ENCODE results near the gene C1orf21.

The C1orf21 gene

DNA sequence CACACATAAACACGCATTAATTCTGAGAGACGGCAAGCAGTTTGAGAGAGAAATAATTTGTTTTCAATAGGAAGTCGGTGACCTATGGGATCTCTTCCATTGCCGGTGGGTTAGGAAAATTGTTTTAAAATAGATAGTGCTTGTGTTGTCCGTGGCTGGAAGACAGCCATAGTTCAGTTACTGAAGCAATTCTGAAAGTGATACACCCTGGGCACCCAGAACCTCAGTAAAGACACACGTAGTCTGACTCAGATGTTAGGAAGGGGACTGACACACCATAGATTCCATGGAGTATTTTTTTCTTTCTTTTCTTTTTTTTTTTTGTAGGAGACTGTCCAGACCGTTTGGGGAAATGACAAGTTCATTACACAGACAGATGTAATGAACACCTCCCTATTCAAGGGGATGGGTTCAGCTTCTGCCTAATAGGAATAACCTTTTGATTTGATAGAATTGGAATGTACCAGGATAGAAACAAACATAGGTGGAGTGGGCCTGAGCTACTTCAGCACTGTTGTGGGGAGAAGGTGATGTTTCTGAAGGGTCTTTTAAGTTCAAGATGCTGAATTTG, 1.6 kb downstream of the C1orf21 start:
- Histone ChIP-seq H3K23ac (ENCODE audit: low read length in 2 of 2) (no peak overlapping the region), H3K4me2 (ENCODE audit: low read length, poor library complexity, severe bottlenecking) (peak overlapping the region; percentile 97), H3K4me3 (ENCODE audit: insufficient read depth in 1 of 2, low read depth in 1 of 2, low read length in 2 of 2) (peak overlapping the region in 1 of 2 experiments; percentile 89), H2BK12ac (ENCODE audit: low read length in 2 of 2) (no peak overlapping the region), H3K18ac (ENCODE audit: low read depth in 1 of 2, low read length in 2 of 2) (no peak overlapping the region), H3K27me3 (ENCODE audit: control insufficient read depth in 1 of 2, insufficient read depth in 1 of 2, low read length in 2 of 2) (no peaks in the 10 kb centered on the region), H3K9me3 (ENCODE audit: control insufficient read depth, low read length) (no peaks in the 10 kb centered on the region), H3K9ac (ENCODE audit: low read length) (peak overlapping the region; percentile 94), H2AK5ac (ENCODE audit: low read length, severe bottlenecking) (no peak overlapping the region), H4K91ac (ENCODE audit: low read length) (no peak overlapping the region), H2BK15ac (ENCODE audit: low read depth, poor library complexity, severe bottlenecking) (no peak overlapping the region), H3K4ac (ENCODE audit: low read depth in 1 of 2, low read length in 2 of 2) (no peak overlapping the region), H3K14ac (ENCODE audit: low read length in 2 of 2) (no peak overlapping the region), H2AFZ (ENCODE audit: low read depth, low read length) (no peak overlapping the region), H3K27ac (ENCODE audit: low read length, poor library complexity, severe bottlenecking) (peak overlapping the region; percentile 34), H3K4me1 (ENCODE audit: control insufficient read depth, insufficient read depth, low read depth, low read length) (peaks cover 5% of the 10 kb centered on the region), H2BK120ac (ENCODE audit: low read depth, low read length) (peak overlapping the region; percentile 74), H3K79me1 (replicated peaks; ENCODE audit: low read length, poor library complexity, severe bottlenecking) (peaks cover 18% of the 10 kb centered on the region), H3K36me3 (ENCODE audit: control insufficient read depth in 1 of 2, insufficient read depth in 2 of 2, low read depth in 1 of 2, low read length in 2 of 2) (no peaks in the 10 kb centered on the region), H2BK5ac (ENCODE audit: low read depth, low read length, poor library complexity, severe bottlenecking) (no peak overlapping the region), H4K8ac (ENCODE audit: low read length) (no peak overlapping the region)
- peak; percentile 86 for DNase-seq
- 0% methylated on average over 5 of the region's 7 CpGs for WGBS

GRCh38 chr1:184388971-184389370, 2.1 kb downstream of the C1orf21 start:
- Histone ChIP-seq H3K14ac (ENCODE audit: low read length in 2 of 2) (no peak overlapping the region), H2BK5ac (ENCODE audit: low read depth, low read length, poor library complexity, severe bottlenecking) (no peak overlapping the region), H3K79me1 (replicated peaks; ENCODE audit: low read length, poor library complexity, severe bottlenecking) (peaks cover 18% of the 10 kb centered on the region), H3K4me2 (ENCODE audit: low read length, poor library complexity, severe bottlenecking) (no peak overlapping the region), H3K4me1 (ENCODE audit: control insufficient read depth, insufficient read depth, low read depth, low read length) (peaks cover 5% of the 10 kb centered on the region), H3K27ac (ENCODE audit: low read length, poor library complexity, severe bottlenecking) (no peak overlapping the region), H3K27me3 (ENCODE audit: control insufficient read depth in 1 of 2, insufficient read depth in 1 of 2, low read length in 2 of 2) (no peaks in the 10 kb centered on the region), H4K8ac (ENCODE audit: low read length) (no peak overlapping the region), H3K4ac (ENCODE audit: low read depth in 1 of 2, low read length in 2 of 2) (no peak overlapping the region), H2AFZ (ENCODE audit: low read depth, low read length) (no peak overlapping the region), H3K18ac (ENCODE audit: low read depth in 1 of 2, low read length in 2 of 2) (no peak overlapping the region), H4K91ac (ENCODE audit: low read length) (no peak overlapping the region), H2AK5ac (ENCODE audit: low read length, severe bottlenecking) (no peak overlapping the region), H3K4me3 (ENCODE audit: insufficient read depth in 1 of 2, low read depth in 1 of 2, low read length in 2 of 2) (peak overlapping the region in 1 of 2 experiments; percentile 89), H2BK12ac (ENCODE audit: low read length in 2 of 2) (no peak overlapping the region), H3K9me3 (ENCODE audit: control insufficient read depth, low read length) (no peaks in the 10 kb centered on the region), H3K9ac (ENCODE audit: low read length) (peak overlapping the region; percentile 94), H3K23ac (ENCODE audit: low read length in 2 of 2) (no peak overlapping the region), H2BK15ac (ENCODE audit: low read depth, poor library complexity, severe bottlenecking) (no peak overlapping the region), H3K36me3 (ENCODE audit: control insufficient read depth in 1 of 2, insufficient read depth in 2 of 2, low read depth in 1 of 2, low read length in 2 of 2) (no peaks in the 10 kb centered on the region), H2BK120ac (ENCODE audit: low read depth, low read length) (no peak overlapping the region)
- 54% methylated on average over 5 of the region's 5 CpGs for WGBS
- DNase-seq: no peak

GRCh38 chr1:184389446-184389845, 2.6 kb downstream of the C1orf21 start:
- H2BK12ac ChIP-seq (ENCODE audit: low read length in 2 of 2): no peak overlapping the region
- H3K4me1 ChIP-seq (ENCODE audit: control insufficient read depth, insufficient read depth, low read depth, low read length): peaks cover 5% of the 10 kb centered on the region
- H2AK5ac ChIP-seq (ENCODE audit: low read length, severe bottlenecking): no peak overlapping the region
- no peak overlapping the region for H2BK5ac ChIP-seq (ENCODE audit: low read depth, low read length, poor library complexity, severe bottlenecking)
- H4K8ac ChIP-seq (ENCODE audit: low read length): no peak overlapping the region
- H3K4ac ChIP-seq (ENCODE audit: low read depth in 1 of 2, low read length in 2 of 2): no peak overlapping the region
- no peaks in the 10 kb centered on the region for H3K27me3 ChIP-seq (ENCODE audit: control insufficient read depth in 1 of 2, insufficient read depth in 1 of 2, low read length in 2 of 2)
- H3K9ac ChIP-seq (ENCODE audit: low read length): no peak overlapping the region
- H3K27ac ChIP-seq (ENCODE audit: low read length, poor library complexity, severe bottlenecking): no peak overlapping the region
- H3K18ac ChIP-seq (ENCODE audit: low read depth in 1 of 2, low read length in 2 of 2): no peak overlapping the region
- no peak overlapping the region for H2BK15ac ChIP-seq (ENCODE audit: low read depth, poor library complexity, severe bottlenecking)
- DNase-seq: no peak
- H3K36me3 ChIP-seq (ENCODE audit: control insufficient read depth in 1 of 2, insufficient read depth in 2 of 2, low read depth in 1 of 2, low read length in 2 of 2): no peaks in the 10 kb centered on the region
- no peak overlapping the region for H4K91ac ChIP-seq (ENCODE audit: low read length)
- no peak overlapping the region for H3K4me2 ChIP-seq (ENCODE audit: low read length, poor library complexity, severe bottlenecking)
- peak overlapping the region in 1 of 2 experiments; percentile 89 for H3K4me3 ChIP-seq (ENCODE audit: insufficient read depth in 1 of 2, low read depth in 1 of 2, low read length in 2 of 2)
- H2BK120ac ChIP-seq (ENCODE audit: low read depth, low read length): no peak overlapping the region
- H3K23ac ChIP-seq (ENCODE audit: low read length in 2 of 2): no peak overlapping the region
- H3K79me1 ChIP-seq (replicated peaks; ENCODE audit: low read length, poor library complexity, severe bottlenecking): peaks cover 21% of the 10 kb centered on the region
- no peak overlapping the region for H3K14ac ChIP-seq (ENCODE audit: low read length in 2 of 2)
- H3K9me3 ChIP-seq (ENCODE audit: control insufficient read depth, low read length): no peaks in the 10 kb centered on the region
- no peak overlapping the region for H2AFZ ChIP-seq (ENCODE audit: low read depth, low read length)
- WGBS: no CpG with 5 or more reads among the region's 2 CpGs

GRCh38 chr1:184390889-184391288, 4.1 kb downstream of the C1orf21 start:
- 0% methylated on average over 1 of the region's 2 CpGs for WGBS
- no peak overlapping the region for H3K14ac ChIP-seq (ENCODE audit: low read length in 2 of 2)

More at GRCh38 chr1:184390889-184391288, 4.1 kb downstream of the C1orf21 start:
- Histone ChIP-seq H3K4me2 (ENCODE audit: low read length, poor library complexity, severe bottlenecking) (no peak overlapping the region), H2BK15ac (ENCODE audit: low read depth, poor library complexity, severe bottlenecking) (no peak overlapping the region), H2BK120ac (ENCODE audit: low read depth, low read length) (no peak overlapping the region), H3K27me3 (ENCODE audit: control insufficient read depth in 1 of 2, insufficient read depth in 1 of 2, low read length in 2 of 2) (no peaks in the 10 kb centered on the region), H3K4me1 (ENCODE audit: control insufficient read depth, insufficient read depth, low read depth, low read length) (peaks cover 5% of the 10 kb centered on the region), H2BK5ac (ENCODE audit: low read depth, low read length, poor library complexity, severe bottlenecking) (no peak overlapping the region), H2BK12ac (ENCODE audit: low read length in 2 of 2) (no peak overlapping the region), H3K36me3 (ENCODE audit: control insufficient read depth in 1 of 2, insufficient read depth in 2 of 2, low read depth in 1 of 2, low read length in 2 of 2) (no peaks in the 10 kb centered on the region), H3K18ac (ENCODE audit: low read depth in 1 of 2, low read length in 2 of 2) (no peak overlapping the region), H3K9me3 (ENCODE audit: control insufficient read depth, low read length) (no peaks in the 10 kb centered on the region), H4K8ac (ENCODE audit: low read length) (no peak overlapping the region), H4K91ac (ENCODE audit: low read length) (no peak overlapping the region), H3K4ac (ENCODE audit: low read depth in 1 of 2, low read length in 2 of 2) (no peak overlapping the region), H3K4me3 (ENCODE audit: insufficient read depth in 1 of 2, low read depth in 1 of 2, low read length in 2 of 2) (peak overlapping the region in 1 of 2 experiments; percentile 21), H3K79me1 (replicated peaks; ENCODE audit: low read length, poor library complexity, severe bottlenecking) (peaks cover 27% of the 10 kb centered on the region), H2AK5ac (ENCODE audit: low read length, severe bottlenecking) (no peak overlapping the region), H2AFZ (ENCODE audit: low read depth, low read length) (no peak overlapping the region), H3K23ac (ENCODE audit: low read length in 2 of 2) (no peak overlapping the region), H3K9ac (ENCODE audit: low read length) (no peak overlapping the region), H3K27ac (ENCODE audit: low read length, poor library complexity, severe bottlenecking) (no peak overlapping the region)
- DNase-seq: peak; percentile 45
